ENCODE data around the gene CSK. TPM values are rescaled to one million over a fixed set of nuclear protein-coding genes. Genes with fewer than 3 reads are reported as not detected.

The CSK gene
- total and polyA plus RNA-seq, 2 experiments from 2014 or later, result 13.6 to 27.5 TPM

- Mint-ChIP-seq H3K27ac (no peak overlapping the region), H3K9me3 (no peaks in the 10 kb centered on the region; the same call in 2 of the 3 replicates), H3K27me3 (ENCODE audit: insufficient read depth, low read depth, poor library complexity) (peaks cover 26% of the 10 kb centered on the region), H3K4me1 (peaks cover 22% of the 10 kb centered on the region), H3K4me3 (no peak overlapping the region), H3K36me3 (ENCODE audit: low read depth) (peaks cover 7% of the 10 kb centered on the region)
- Histone ChIP-seq H3K9me2 (ENCODE audit: insufficient read depth) (no peaks in the 10 kb centered on the region), H3K36me3 (ENCODE audit: insufficient read depth) (no peaks in the 10 kb centered on the region), H3K27ac (ENCODE audit: low read depth) (no peak overlapping the region), H3F3A (replicated peaks; ENCODE audit: low read depth) (peaks cover 10% of the 10 kb centered on the region), H3K79me2 (replicated peaks; ENCODE audit: insufficient read depth) (no peaks in the 10 kb centered on the region), H3K27me3 (ENCODE audit: insufficient read depth) (peaks cover 12% of the 10 kb centered on the region), H3K4me1 (ENCODE audit: insufficient read depth) (peaks cover 4% of the 10 kb centered on the region; the same call in 1 of the 2 replicates), H2AFZ (no peak overlapping the region), H4K20me1 (replicated peaks; ENCODE audit: insufficient read depth) (no peaks in the 10 kb centered on the region), H3K4me3 (no peak overlapping the region), H3K4me2 (no peak overlapping the region)
- no peak for ATAC-seq
- TF ChIP-seq EZH2 (IDR thresholded peaks at IDR 0.05; ENCODE audit: low read depth, unreplicated experiment) (no peak), JUNB (IDR thresholded peaks at IDR 0.05; ENCODE audit: unreplicated experiment) (no peak), REST (IDR thresholded peaks at IDR 0.05; ENCODE audit: unreplicated experiment) (no peak), EZH2phosphoT487 (IDR thresholded peaks at IDR 0.05; ENCODE audit: unreplicated experiment) (no peak), ZNF331 (CRISPR knock-in tag; IDR thresholded peaks at IDR 0.05; ENCODE audit: low read depth) (no peak), POLR2AphosphoS5 (IDR thresholded peaks at IDR 0.05; ENCODE audit: low read depth) (no peak), ETS1 (IDR thresholded peaks at IDR 0.05) (no peak), STAT1 (IDR thresholded peaks at IDR 0.05; ENCODE audit: unreplicated experiment) (no peak), CREB1 (CRISPR knock-in tag; IDR thresholded peaks at IDR 0.05; ENCODE audit: low read depth) (no peak), NANOG (IDR thresholded peaks at IDR 0.05; ENCODE audit: borderline replicate concordance) (no peak), ZNF462 (CRISPR knock-in tag; IDR thresholded peaks at IDR 0.05) (no peak), ZNF114 (CRISPR knock-in tag; IDR thresholded peaks at IDR 0.05) (no peak), CTCF (conservative IDR thresholded peaks at IDR 0.05; ENCODE audit: low read depth in 2 of 2) (no peak)
- DNase-seq (ENCODE audit: low spot score), result no peak
These were observed 50.1 kb downstream of the CSK start for GRCh38 chr15:74831813-74832495.

Data from GM23338 (cell line).